Neural crest cell (in vitro differentiated cells): ENCODE results near the gene ANKRD29. TPM values are rescaled to one million over a fixed set of nuclear protein-coding genes. Genes with fewer than 3 reads are reported as not detected.

Experiments used
- DNase-seq: peaks from one replicate; pipeline ENCODE4 v3.0.0; 2021; ENCODE audit warnings: low read depth, mixed read lengths, low spot score
- H3K27ac Mint-ChIP-seq: one replicate; pipeline ENCODE4 v1.8.0; 2021; ENCODE audit warnings: mild to moderate bottlenecking, mixed read lengths; ENCODE audit not compliant: unreplicated experiment
- H3K27me3 Mint-ChIP-seq: 2 replicates; pipeline ENCODE4 v1.8.0; 2021; ENCODE audit warnings: low read depth, mild to moderate bottlenecking, mixed read lengths
- H3K36me3 Mint-ChIP-seq: 2 replicates; pipeline ENCODE4 v1.8.0; 2021; ENCODE audit warnings: low read depth, mild to moderate bottlenecking, mixed read lengths
- H3K4me1 Mint-ChIP-seq: 2 replicates; pipeline ENCODE4 v1.8.0; 2021; ENCODE audit warnings: mixed read lengths
- H3K4me3 Mint-ChIP-seq: one replicate; pipeline ENCODE4 v1.8.0; 2021; ENCODE audit warnings: mild to moderate bottlenecking, mixed read lengths
- H3K9me3 Mint-ChIP-seq: 2 replicates; pipeline ENCODE4 v1.8.0; 2021; ENCODE audit warnings: mixed read lengths
- total RNA-seq: library from RNA; stranded (reverse); gene quantifications from 2 replicates; pipeline ENCODE4 v1.2.1, GENCODE V29; 2021
- TF ChIP-seq, protein P1 (sequence below): fragments of 200-600 bp; sonication (generic); conservative IDR thresholded peaks from 2 replicates; pipeline ENCODE4 v1.5.0; 2021; ENCODE audit warnings: antibody characterized with exemption, mild to moderate bottlenecking

ANKRD29 gene
- total RNA-seq, 1 donor from 2014 or later, result 0.61 TPM

DNA sequence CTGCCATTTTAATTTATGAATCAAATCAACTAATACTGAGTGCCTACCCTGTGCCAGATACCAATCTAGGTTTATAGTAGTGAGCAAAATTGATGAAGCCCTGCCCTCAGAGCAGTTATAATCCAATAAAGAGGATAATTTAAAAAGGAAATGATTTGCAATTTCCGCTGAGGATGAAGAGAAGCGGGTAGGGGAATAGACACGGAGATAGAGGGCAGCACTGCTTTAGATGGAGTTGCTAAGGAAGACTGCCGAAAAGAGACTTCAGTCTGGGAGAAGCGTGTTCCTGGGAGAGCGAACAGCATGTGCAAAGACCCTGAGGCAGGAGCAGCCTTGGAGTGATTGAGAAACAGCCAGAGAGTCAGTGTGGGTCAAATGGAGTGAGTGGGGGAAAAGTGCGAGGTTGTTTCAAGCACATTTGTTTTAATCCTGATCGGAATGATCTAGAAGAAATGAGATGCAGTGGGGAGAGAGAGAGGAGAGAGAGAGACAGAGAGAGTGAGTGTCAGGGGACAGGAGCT, 38.9 kb upstream of the ANKRD29 start:
- no peak for DNase-seq
- TF ChIP-seq, protein P1, sequence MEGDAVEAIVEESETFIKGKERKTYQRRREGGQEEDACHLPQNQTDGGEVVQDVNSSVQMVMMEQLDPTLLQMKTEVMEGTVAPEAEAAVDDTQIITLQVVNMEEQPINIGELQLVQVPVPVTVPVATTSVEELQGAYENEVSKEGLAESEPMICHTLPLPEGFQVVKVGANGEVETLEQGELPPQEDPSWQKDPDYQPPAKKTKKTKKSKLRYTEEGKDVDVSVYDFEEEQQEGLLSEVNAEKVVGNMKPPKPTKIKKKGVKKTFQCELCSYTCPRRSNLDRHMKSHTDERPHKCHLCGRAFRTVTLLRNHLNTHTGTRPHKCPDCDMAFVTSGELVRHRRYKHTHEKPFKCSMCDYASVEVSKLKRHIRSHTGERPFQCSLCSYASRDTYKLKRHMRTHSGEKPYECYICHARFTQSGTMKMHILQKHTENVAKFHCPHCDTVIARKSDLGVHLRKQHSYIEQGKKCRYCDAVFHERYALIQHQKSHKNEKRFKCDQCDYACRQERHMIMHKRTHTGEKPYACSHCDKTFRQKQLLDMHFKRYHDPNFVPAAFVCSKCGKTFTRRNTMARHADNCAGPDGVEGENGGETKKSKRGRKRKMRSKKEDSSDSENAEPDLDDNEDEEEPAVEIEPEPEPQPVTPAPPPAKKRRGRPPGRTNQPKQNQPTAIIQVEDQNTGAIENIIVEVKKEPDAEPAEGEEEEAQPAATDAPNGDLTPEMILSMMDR, result no peak
- Mint-ChIP-seq H3K4me1 (no peaks in the 10 kb centered on the region), H3K4me3 (no peak overlapping the region), H3K36me3 (no peaks in the 10 kb centered on the region), H3K27ac (no peak overlapping the region), H3K9me3 (no peaks in the 10 kb centered on the region), H3K27me3 (peaks cover 27% of the 10 kb centered on the region)

DNA sequence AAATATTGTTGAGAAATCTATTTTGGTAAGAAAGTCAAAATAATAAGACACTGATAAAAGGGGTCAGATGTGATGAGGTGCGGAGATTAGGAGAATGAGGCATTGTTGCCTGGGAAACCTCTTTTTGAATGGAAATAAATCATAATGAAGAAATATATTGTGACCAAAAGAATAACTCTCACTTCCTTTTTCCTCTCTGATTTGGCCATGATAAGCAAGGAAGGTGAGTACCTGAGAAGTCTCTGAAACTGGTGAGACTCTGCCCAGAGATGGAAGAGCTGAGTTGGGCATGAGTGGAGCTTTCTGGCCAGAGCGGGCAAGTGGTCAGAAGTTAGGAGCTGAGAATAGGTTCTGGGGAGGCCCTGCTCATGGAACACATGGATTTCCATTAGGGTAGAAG, 38.3 kb upstream of the ANKRD29 start:
- DNase-seq, result no peak
- Mint-ChIP-seq H3K27me3 (peaks cover 27% of the 10 kb centered on the region), H3K36me3 (no peaks in the 10 kb centered on the region), H3K27ac (no peak overlapping the region), H3K9me3 (no peaks in the 10 kb centered on the region), H3K4me1 (no peaks in the 10 kb centered on the region), H3K4me3 (no peak overlapping the region)
- TF ChIP-seq, protein P1, result no peak

DNA sequence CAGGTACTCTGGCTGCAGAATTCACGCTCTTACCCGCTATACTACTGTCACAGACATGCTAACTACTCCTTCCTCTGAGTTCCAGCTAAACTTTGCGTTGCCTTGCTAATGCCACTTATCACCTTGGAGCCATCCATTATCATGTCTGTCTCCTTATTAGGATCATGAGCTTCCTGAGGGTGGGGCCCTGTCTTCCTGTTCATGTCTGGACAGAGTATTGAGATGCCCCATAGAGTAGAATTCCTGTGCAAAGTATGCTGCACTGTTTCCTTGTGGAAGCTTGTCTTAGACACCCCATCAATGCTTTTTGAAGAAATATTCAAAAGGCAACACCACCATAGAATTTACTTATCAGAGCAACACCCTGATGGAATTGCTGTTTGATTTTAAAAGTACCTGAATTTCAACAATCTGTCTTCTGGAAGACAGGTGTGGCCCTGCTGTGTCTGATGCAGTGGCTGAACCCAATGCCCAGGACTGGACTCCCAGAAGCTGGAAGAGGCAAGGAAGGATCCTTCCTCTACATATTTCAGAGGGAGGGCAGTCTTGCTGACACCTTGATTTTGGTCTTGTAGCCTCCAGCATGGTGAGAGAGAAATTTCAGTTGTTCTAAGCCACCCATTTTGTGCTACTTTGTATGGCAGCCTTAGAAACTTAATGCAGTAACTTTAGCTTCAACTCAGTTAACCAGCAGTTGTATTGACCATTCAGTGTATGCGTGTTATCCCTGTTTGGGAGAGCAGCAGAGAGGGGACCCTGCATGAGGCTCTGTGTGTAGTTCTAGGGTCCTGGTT, 32.1 kb upstream of the ANKRD29 start:
- DNase-seq, result no peak
- Mint-ChIP-seq H3K27me3 (peaks cover 28% of the 10 kb centered on the region), H3K4me1 (no peaks in the 10 kb centered on the region), H3K9me3 (no peaks in the 10 kb centered on the region), H3K4me3 (no peak overlapping the region), H3K27ac (no peak overlapping the region), H3K36me3 (no peaks in the 10 kb centered on the region)
- TF ChIP-seq, protein P1, result no peak

DNA sequence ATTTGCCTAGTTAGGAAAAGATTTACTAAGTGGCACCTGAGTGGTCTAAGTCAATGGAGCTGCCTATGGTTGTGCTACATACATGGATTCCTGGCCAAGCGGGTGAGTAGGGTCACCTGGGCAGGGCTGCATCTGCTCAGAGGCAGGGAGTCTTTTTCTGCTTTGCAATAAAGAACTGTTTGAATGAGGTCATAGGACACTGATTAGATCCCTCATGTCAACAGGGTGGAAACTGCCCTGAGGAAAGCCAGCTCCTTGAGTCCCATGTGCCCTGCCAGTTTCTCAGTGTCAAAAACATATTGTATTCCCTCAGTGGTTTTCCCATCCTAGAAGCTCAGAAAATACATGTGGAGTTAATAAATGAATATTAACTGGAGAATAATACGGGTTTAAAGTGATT, 31.1 kb upstream of the ANKRD29 start:
- H3K4me1 Mint-ChIP-seq, result peaks cover 3% of the 10 kb centered on the region

DNA sequence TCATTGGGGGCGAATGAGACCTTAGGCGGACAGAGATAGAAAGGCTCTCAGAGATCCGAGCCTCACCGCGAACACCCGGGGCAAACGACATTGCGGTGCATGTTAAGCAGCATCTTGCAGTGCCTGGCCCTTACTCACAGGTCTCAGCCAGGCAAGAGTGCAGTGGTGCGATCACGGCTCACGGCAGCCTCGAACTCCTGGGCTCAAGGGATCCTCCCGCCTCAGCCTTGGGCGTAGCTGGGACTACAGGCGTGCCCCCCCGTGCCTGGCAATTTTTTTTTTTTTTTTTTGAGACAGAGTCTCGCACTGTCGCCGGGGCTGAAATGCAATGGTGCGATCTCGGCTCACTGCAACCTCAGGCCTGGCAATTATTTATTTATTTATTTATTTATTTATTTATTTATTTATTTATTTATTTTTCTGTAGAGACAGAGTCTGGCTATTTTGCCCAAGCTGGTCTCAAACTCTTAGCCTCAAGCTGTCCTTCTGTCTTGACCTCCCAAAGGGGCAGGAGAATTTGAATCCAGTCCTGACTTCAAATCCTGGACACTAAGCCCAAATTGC, 27.9 kb upstream of the ANKRD29 start:
- H3K36me3 Mint-ChIP-seq, result no peaks in the 10 kb centered on the region
- peaks cover 4% of the 10 kb centered on the region for H3K4me1 Mint-ChIP-seq
- H3K27me3 Mint-ChIP-seq, result peaks cover 64% of the 10 kb centered on the region
- H3K9me3 Mint-ChIP-seq, result no peaks in the 10 kb centered on the region
- peak overlapping the region; percentile 37 for H3K4me3 Mint-ChIP-seq
- H3K27ac Mint-ChIP-seq, result no peak overlapping the region
- DNase-seq, result no peak
- TF ChIP-seq, protein P1, result no peak

More for the DNA sequence above, 31.1 kb upstream of the ANKRD29 start:
- H3K27ac Mint-ChIP-seq, result no peak overlapping the region
- H3K36me3 Mint-ChIP-seq, result no peaks in the 10 kb centered on the region
- H3K9me3 Mint-ChIP-seq, result no peaks in the 10 kb centered on the region
- DNase-seq, result no peak
- H3K4me3 Mint-ChIP-seq, result no peak overlapping the region
- TF ChIP-seq, protein P1, result no peak
- H3K27me3 Mint-ChIP-seq, result peaks cover 33% of the 10 kb centered on the region
